Activated CD8-positive, alpha-beta memory T cell treated with anti-CD3 and anti-CD28 coated beads, Interleukin-2, amount 50 U/mL, for 1 hour (primary cell): ENCODE results near the gene BDKRB2.

Source experiments
- DNase-seq: peaks from one replicate; pipeline ENCODE4 v3.0.0-alpha.2; 2020; ENCODE audit errors: extremely low read depth

The BDKRB2 gene

DNA sequence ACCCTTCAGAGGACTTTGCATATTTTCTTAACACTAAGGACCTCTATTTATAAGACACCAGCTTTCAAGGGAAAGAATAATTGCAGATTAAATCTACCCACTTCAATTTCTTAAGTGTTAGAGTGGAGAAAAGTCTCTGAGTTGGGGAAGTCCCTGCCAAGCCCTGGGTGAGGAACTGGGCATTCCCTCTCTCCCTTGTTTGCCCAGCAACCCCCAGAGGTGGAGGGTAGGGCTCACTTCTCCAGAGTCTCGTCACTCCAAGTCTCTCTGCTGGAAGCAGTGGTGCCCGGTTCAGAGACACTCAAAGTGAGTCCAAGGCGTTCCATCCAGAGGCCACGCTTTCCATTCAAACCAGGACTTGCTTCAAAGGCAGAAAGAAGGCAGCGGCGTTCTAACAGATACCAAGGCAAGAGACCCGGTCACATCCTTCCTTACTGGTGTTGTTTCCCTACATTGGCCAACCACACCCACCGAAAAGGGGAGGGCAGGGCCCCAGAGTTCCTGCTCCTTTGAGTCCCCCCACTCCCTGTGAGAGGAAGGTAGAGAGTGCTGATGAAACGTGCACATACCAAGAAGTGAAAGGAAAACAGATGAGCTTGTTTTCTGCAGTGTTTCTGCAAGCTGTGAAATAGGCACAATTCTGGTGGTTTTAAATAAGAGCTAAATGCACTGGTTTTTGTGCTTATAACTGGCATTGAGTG is 6.1 kb upstream of the BDKRB2 start:
- DNase-seq, result no peak

DNA sequence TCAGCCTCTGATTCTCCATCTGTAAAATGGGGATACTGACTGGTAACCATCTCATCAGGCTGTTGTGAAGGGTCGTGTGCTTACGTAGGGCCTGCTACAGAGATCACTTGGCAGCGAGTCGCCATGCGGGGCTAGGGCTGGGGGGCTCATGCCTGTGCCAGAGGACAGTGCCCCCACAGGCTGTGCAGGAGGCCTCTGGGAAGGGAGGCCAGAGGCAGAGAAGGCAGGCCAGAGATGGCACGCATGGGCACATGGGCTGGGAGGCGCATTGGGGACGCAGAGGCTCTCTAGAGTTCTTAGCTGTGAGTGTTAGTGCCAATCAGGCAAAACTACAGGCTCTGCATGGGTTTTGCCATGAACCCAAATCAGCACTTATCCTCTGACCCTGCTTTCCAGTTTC is 3.5 kb upstream of the BDKRB2 start:
- DNase-seq, result no peak

DNA sequence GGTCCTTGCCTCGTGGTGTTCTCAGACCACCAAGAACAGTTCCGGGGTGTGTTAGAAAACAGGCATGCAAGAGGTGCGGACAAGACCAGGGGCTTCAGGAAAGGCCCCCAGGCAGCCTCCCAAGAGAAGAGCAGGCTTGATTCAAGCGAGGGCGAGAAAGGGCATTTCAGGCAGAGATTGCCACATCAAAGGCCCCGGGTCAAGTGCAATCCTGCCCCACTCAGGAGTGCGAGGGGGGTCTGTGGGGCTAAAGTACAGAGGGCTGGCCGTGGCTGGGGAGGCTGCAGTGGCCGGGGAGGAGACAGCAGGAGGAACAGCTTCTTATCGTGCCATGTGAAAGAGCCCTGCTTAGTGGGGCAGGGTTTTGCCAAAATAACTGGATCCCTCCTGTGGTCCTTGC is 2.7 kb upstream of the BDKRB2 start:
- DNase-seq, result no peak

GRCh38 chr14:96202441-96203094 is 2.1 kb upstream of the BDKRB2 start:
- DNase-seq, result no peak

- DNase-seq, result no peak
These were observed 1.5 kb upstream of the BDKRB2 start for GRCh38 chr14:96203116-96203515.

GRCh38 chr14:96203635-96204034 is 1.0 kb upstream of the BDKRB2 start:
- DNase-seq, result no peak

DNA sequence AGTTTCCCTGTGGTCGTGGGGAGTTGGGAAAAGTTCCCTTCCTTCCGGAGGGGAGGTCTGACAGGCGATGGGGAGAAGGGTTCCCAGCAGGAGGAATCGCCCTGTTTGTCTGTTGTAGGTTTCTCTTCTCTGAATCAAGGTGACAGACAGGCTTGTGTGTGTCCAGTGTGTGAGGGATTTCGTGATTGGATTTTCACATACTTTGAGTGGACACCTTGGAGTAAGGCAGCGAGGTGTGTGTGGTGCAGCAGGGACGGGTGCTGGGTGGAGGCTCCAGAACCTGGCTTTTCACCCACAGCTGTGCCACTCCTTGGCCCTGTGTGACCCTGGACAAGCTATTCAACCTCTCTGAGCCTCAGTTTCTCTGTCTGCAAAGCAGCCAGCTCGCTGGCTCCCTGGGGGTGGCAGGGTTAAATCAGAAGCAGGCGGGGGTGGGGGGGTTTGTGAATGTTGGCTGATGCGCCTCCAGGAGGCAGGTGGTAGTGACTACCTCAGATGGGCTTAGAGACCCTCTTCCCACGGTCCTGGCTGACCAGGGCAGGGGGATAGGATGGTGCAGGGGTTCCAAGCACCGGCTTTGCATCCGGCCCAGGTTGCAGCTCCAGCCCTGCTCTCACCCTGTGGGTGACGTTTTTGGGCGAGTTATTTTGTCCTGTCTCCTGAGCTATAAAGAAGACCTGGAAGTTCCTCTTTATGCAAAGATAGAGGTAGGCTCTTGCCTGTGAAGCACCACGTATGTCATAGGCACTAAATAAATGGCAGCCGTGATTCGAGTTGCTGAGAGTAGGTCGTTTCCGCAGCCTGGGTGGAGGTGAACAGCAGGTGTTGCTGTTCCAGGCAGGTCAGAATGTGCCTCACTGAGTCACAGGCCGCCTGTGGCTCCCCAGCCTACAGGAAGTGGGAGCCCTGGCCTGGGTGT is 679 bp downstream of the BDKRB2 start:
- no peak for DNase-seq

DNA sequence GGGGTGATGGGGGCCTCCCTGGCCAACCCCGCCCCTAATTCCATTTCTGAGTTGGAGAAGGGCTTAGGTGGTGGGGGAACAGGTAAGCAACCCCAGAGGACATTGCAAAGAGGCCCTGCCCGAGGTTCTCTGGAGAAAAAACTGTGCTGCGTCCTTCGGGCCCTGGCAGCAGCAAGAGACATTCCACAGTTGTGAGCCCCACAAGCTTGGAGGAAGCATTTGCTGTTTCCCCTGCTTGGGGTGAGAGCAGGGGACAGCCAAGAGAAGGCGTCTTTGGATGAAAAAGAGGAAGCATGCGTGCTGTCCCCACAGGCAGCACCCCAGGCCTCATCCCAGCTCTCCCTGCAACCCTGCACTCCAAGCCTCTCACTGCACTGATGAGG is 1.3 kb downstream of the BDKRB2 start:
- no peak for DNase-seq

GRCh38 chr14:96206461-96206860 is 1.8 kb downstream of the BDKRB2 start:
- DNase-seq, result no peak

- DNase-seq, result no peak
These were observed 3.0 kb downstream of the BDKRB2 start for GRCh38 chr14:96207686-96208085.

DNA sequence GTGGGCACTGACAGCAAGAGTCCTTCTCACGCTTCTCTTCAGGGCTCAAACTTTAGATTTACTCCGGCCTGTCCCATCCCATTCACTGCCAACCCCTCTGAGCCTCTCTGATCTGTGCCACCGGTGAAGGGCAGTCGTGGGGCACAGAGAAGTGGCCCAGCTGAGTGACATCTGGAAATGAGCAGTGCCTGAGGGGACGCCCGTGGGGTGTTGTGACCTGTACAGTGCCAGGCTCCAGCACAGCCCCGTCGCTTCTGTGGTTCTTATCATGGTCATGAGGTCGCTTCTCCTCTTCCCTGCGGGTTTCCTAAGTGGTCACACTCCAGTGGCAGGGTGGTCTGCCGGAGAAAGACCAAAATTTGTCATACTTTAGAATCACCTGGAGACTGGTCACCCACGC is 4.1 kb downstream of the BDKRB2 start:
- DNase-seq, result no peak

DNA sequence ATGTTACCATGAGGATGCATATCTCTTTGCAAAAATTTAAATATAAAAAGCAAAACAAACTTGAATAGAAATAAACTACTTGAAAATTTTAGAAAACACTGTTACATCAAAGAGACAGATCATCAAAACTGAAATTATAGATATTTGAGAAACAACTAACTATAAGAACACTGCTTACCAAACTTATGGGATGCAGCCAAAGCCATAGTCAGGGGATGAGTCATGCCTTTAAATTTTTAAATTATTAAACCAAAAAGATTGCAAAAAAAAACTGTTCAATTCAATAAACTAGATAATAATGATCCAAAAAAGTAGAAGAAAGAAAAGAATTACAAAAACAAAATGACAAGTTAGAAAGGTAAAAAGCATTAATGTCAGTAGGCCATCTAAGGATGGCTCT is 7.5 kb downstream of the BDKRB2 start:
- DNase-seq, result no peak

DNA sequence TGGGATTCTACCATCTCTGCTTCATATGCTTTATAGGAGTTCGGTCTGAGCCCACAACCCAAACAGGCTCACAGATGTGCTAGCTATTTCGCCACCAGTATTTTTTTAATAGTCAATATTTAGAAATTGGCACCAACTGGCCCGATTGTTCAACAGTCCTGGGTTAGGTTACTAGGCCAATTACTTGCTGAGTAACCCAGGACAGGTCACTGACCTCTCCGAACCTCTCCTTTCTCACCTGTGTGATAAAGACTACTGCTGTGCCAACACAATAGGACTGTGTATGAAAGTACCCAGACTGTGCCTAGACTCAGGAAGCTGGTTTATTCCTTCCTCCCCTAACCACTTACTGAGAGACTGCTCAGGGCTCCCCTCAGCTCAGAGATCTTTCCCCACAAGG is 8.3 kb downstream of the BDKRB2 start:
- DNase-seq, result no peak

DNA sequence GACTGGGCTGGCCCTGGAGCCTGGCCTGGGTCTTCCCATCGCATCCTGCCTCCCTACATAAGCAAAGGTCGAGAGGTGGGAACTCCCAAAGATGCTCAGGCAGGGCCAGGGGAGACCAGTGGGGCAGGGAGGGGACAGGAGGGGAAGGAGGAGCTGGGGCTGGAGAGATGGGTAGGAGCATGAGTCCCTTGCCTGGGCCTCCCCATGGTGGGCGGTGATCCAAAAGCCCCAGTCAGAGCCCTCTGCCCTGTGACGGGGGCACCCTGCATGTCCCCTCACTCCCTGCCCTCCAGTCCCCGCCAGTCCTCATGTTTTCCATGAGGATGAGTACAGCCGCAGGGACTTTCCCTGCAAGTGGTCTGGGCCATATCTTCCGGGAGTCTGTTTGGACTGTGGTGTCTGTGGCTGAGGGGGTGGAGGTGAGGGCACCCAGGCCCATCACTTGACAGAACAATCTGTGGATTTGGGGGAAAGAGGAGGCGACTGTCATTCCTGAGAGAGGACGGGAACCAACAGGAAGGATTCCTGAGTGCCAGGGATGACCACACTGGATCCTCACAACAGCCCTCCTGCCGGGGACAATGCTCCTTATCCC is 9.3 kb downstream of the BDKRB2 start:
- no peak for DNase-seq

DNA sequence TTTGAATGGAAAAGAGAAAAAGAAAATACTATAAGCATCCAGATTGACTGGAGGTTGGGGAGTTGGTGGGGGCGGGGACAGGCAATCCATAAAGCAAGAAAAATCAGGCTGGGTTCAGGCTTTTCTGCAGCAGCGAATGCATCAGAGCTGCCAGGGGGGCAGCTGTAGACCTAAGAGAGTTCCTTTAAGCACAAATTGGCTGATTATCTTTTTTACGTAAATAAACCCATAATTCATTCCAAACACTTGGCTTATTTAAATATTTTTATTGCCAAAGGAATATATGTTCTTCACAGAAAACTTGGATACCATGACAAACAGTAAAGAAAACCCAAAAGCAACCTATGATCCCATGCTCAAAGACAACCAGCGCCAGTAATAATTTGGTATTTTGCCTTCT is 10.2 kb downstream of the BDKRB2 start:
- DNase-seq, result no peak

GRCh38 chr14:96215452-96216244 is 11.0 kb downstream of the BDKRB2 start:
- DNase-seq, result no peak

DNA sequence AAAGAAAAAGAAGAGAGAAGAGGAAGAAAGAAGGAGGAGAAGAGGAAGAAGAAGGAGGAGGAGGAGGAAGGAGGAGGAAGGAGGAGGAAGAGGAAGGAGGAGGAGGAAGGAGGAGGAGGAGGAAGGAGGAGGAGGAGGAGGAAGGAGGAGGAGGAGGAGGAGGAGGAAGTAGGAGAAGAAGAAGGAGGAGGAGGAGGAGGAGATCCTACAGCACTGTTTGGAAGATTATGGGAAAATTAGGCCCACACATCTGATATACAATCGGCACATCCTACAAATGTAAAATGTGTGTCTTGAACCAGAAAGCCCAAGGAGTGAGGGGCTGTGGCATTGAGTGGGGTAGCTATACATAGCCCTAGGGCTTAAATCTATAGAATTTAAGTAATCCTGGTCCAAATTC is 12.0 kb downstream of the BDKRB2 start:
- DNase-seq, result no peak

GRCh38 chr14:96217376-96217913 is 12.8 kb downstream of the BDKRB2 start:
- no peak for DNase-seq

DNA sequence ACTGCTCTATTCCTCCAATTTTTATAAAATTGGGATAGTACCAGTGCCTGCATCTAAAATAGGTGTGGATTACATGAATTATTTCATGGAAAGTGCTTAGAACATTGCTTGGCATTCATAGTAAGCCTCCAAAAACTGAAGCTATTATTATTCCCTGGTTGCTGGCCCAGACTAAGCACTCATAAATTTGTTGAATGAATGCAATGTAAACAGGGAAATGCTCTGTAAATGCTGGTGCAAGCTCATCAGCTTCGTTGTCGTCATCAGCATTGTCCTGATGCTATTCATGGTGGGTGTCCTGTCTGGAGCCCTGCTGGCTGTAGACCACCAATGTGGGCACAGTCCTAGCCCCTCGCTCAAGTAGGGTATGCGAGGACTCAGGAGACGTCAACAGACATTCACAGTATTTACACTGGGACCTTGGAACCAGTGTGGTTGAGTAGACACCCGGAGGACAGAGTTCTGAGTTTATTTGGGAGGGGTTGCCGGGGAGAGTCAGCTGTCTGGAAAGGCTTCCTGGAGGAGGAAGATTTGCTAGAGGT is 16.5 kb downstream of the BDKRB2 start:
- DNase-seq, result no peak

DNA sequence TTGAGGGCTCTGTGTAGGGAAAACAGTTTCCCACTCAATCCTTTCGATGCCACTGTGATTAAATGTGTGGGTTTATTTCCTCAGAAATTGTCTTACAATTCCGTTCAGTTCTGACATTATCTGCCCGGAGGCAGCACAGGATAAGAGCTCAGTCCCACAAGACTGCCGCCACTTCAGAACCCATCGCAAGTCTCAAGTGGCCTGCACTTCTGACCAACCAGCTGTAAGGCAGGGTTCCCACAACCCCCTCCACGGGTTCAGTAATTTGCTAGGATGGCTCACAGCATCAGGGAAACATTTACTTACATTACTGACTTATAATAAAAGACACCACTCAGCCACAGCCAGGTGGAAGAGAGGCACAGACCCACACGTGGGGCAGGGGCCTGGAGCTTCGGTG is 17.2 kb downstream of the BDKRB2 start:
- no peak for DNase-seq

GRCh38 chr14:96224480-96225096 is 19.9 kb downstream of the BDKRB2 start:
- DNase-seq, result no peak
